Pulmonary artery endothelial cell (primary cell): ENCODE results near the gene MYO1F. TPM values are rescaled to one million over a fixed set of nuclear protein-coding genes. Genes with fewer than 3 reads are reported as not detected.

Source experiments
- total RNA-seq: library from RNA; depleted of rRNA; stranded (reverse); fragments of >200 nt; gene quantifications from 2 replicates; pipeline ENCODE4 v1.2.3, GENCODE V29; 2014

MYO1F gene
- total RNA-seq, 1 donor from 2014 or later: 0.13 TPM

Other genes with a start within 250 kb of the MYO1F start
- 12.1 and 18.4 TPM in 2 replicates for gene KANK3, start 234.2 kb downstream of the MYO1F start, total RNA-seq
- gene ANGPTL4, start 213.3 kb downstream of the MYO1F start, total RNA-seq: 4.3 and 13.2 TPM in 2 replicates
- gene RAB11B, start 187.1 kb downstream of the MYO1F start, total RNA-seq: 38.4 and 51.9 TPM in 2 replicates
- 113 and 149 TPM in 2 replicates for gene MARCHF2, start 164.1 kb downstream of the MYO1F start, total RNA-seq
- 91.6 and 122 TPM in 2 replicates for gene HNRNPM, start 132.5 kb downstream of the MYO1F start, total RNA-seq
- gene PRAM1, start 74.8 kb downstream of the MYO1F start, total RNA-seq: not detected in 2 replicates
- 2.4 and 3.6 TPM in 2 replicates for gene ZNF414, start 63.3 kb downstream of the MYO1F start, total RNA-seq
- 2.0 and 2.7 TPM in 2 replicates for gene ADAMTS10, start 33.3 kb upstream of the MYO1F start, total RNA-seq
- gene NFILZ, start 53.2 kb upstream of the MYO1F start, total RNA-seq: not detected in 2 replicates
- not detected in 2 replicates for gene ACTL9, start 121.4 kb upstream of the MYO1F start, total RNA-seq
- gene OR2Z1, start 144.2 kb upstream of the MYO1F start, total RNA-seq: not detected in 2 replicates